ENCODE data around the gene CEP57.
"Not testable (repeated sequence)": the region's sequence is repeated elsewhere in the genome, so short reads cannot be mapped to it uniquely, and the experiment has no call there.

CEP57 gene

GRCh38 chr11:95854362-95854761 is 64.1 kb downstream of the CEP57 start:
- DNase-seq (ENCODE audit: low read depth in 2 of 2), result not testable (repeated sequence)

- not testable (repeated sequence) for DNase-seq (ENCODE audit: low read depth in 2 of 2)
Measured at GRCh38 chr11:95860024-95860423, 69.7 kb downstream of the CEP57 start.

GRCh38 chr11:95863486-95864140 is 73.3 kb downstream of the CEP57 start:
- DNase-seq (ENCODE audit: low read depth in 2 of 2), result no peak

GRCh38 chr11:95867105-95867504 is 76.8 kb downstream of the CEP57 start:
- no peak for DNase-seq (ENCODE audit: low read depth in 2 of 2)

GRCh38 chr11:95870877-95871276 is 80.6 kb downstream of the CEP57 start:
- not testable (repeated sequence) for DNase-seq (ENCODE audit: low read depth in 2 of 2)

GRCh38 chr11:95877291-95877690 is 87.0 kb downstream of the CEP57 start:
- no peak for DNase-seq (ENCODE audit: low read depth in 2 of 2)

All from activated CD8-positive, alpha-beta memory T cell treated with anti-CD3 and anti-CD28 coated beads for 4 hours (primary cell).